ENCODE data around the gene FAM163A. TPM values are rescaled to one million over a fixed set of nuclear protein-coding genes. Genes with fewer than 3 reads are reported as not detected.

Gene FAM163A
- total and polyA plus RNA-seq, 2 donors (not counting 1 experiment from before 2014, with no cell fraction given): not detected

DNA sequence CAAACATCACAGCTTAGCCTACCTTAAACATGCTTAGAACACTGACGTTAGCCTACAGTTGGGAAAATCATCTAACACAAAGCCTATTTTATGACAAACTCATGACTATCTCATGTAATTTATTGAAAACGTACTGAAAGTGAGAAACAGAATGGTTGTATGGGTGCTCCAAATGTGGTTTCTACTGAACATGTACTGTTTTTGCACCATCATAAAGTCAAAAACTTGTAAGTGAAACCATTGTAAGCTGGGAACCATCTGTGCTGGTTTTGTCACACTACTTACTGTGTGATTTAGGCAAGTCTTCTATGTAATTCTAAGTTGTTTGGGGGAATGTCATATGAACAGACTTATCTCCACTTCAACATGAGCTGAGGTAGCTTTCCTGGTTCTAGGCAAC lies 79.0 kb downstream of the FAM163A start:
- Histone ChIP-seq H3K79me2 (ENCODE audit: control insufficient read depth, insufficient read depth, low read length) (no peaks in the 10 kb centered on the region), H3K27ac (ENCODE audit: insufficient read depth, low read length) (no peak overlapping the region), H3K36me3 (ENCODE audit: control insufficient read depth, insufficient read depth, low read length) (no peaks in the 10 kb centered on the region), H3K4me1 (ENCODE audit: control insufficient read depth, extremely low read depth, insufficient read depth, low read length) (peaks cover 11% of the 10 kb centered on the region), H3K4me2 (ENCODE audit: extremely low read depth, insufficient read depth, low read length) (no peak overlapping the region), H3K9ac (ENCODE audit: insufficient read depth, low read length) (no peak overlapping the region), H3K9me3 (ENCODE audit: control insufficient read depth, insufficient read depth, low read depth, low read length) (no peaks in the 10 kb centered on the region), H3K27me3 (ENCODE audit: control insufficient read depth, insufficient read depth, low read length) (no peaks in the 10 kb centered on the region), H3K4me3 (replicated peaks in 1 of 4; ENCODE audit: control extremely low read depth in 1 of 4, insufficient read depth in 1 of 4, low read depth in 3 of 4, low read length in 4 of 4) (no peak overlapping the region), H4K20me1 (ENCODE audit: control insufficient read depth, extremely low read depth, insufficient read depth, low read length) (no peaks in the 10 kb centered on the region), H2AFZ (ENCODE audit: low read length) (no peak overlapping the region)
- TF ChIP-seq, protein P1, sequence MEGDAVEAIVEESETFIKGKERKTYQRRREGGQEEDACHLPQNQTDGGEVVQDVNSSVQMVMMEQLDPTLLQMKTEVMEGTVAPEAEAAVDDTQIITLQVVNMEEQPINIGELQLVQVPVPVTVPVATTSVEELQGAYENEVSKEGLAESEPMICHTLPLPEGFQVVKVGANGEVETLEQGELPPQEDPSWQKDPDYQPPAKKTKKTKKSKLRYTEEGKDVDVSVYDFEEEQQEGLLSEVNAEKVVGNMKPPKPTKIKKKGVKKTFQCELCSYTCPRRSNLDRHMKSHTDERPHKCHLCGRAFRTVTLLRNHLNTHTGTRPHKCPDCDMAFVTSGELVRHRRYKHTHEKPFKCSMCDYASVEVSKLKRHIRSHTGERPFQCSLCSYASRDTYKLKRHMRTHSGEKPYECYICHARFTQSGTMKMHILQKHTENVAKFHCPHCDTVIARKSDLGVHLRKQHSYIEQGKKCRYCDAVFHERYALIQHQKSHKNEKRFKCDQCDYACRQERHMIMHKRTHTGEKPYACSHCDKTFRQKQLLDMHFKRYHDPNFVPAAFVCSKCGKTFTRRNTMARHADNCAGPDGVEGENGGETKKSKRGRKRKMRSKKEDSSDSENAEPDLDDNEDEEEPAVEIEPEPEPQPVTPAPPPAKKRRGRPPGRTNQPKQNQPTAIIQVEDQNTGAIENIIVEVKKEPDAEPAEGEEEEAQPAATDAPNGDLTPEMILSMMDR (conservative IDR thresholded peaks at IDR 0.05 in 1 of 2, IDR thresholded peaks at IDR 0.05 in 1 of 2; ENCODE audit: low read depth in 1 of 2, low read length in 2 of 2): no peak
- no peak for TF ChIP-seq EZH2 (IDR thresholded peaks at IDR 0.05; ENCODE audit: low read length, missing control alignments)
- no peak for DNase-seq (ENCODE audit: low read depth in 2 of 2)

DNA sequence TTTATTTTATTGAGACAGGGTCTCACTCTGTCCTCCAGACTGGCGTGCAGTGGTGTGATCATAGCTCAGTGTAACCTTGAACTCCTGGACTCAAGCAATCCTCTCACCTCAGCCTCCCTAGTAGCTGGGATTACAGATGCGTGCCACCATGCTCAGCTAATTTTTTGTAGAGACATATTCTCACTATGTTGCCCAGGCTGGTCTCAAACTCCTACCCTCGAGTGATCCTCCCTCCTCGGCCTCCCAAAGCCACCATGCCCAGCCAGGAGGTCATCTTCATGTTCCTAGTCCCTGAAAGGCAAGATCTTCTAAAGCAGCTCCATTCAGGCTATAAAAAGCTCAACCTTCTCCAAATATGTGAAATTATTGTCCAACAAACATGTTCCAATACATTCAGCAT lies 80.6 kb downstream of the FAM163A start:
- Histone ChIP-seq H2AFZ (ENCODE audit: low read length) (no peak overlapping the region), H4K20me1 (ENCODE audit: control insufficient read depth, extremely low read depth, insufficient read depth, low read length) (no peaks in the 10 kb centered on the region), H3K9me3 (ENCODE audit: control insufficient read depth, insufficient read depth, low read depth, low read length) (no peaks in the 10 kb centered on the region), H3K27me3 (ENCODE audit: control insufficient read depth, insufficient read depth, low read length) (peaks cover 6% of the 10 kb centered on the region), H3K9ac (ENCODE audit: insufficient read depth, low read length) (no peak overlapping the region), H3K4me3 (replicated peaks in 1 of 4; ENCODE audit: control extremely low read depth in 1 of 4, insufficient read depth in 1 of 4, low read depth in 3 of 4, low read length in 4 of 4) (no peak overlapping the region), H3K4me1 (ENCODE audit: control insufficient read depth, extremely low read depth, insufficient read depth, low read length) (peaks cover 2% of the 10 kb centered on the region), H3K79me2 (ENCODE audit: control insufficient read depth, insufficient read depth, low read length) (no peaks in the 10 kb centered on the region), H3K4me2 (ENCODE audit: extremely low read depth, insufficient read depth, low read length) (no peak overlapping the region), H3K36me3 (ENCODE audit: control insufficient read depth, insufficient read depth, low read length) (no peaks in the 10 kb centered on the region), H3K27ac (ENCODE audit: insufficient read depth, low read length) (no peak overlapping the region)
- TF ChIP-seq, protein P1 (conservative IDR thresholded peaks at IDR 0.05 in 1 of 2, IDR thresholded peaks at IDR 0.05 in 1 of 2; ENCODE audit: low read depth in 1 of 2, low read length in 2 of 2): no peak
- TF ChIP-seq EZH2 (IDR thresholded peaks at IDR 0.05; ENCODE audit: low read length, missing control alignments): no peak
- DNase-seq (ENCODE audit: low read depth in 2 of 2): no peak

DNA sequence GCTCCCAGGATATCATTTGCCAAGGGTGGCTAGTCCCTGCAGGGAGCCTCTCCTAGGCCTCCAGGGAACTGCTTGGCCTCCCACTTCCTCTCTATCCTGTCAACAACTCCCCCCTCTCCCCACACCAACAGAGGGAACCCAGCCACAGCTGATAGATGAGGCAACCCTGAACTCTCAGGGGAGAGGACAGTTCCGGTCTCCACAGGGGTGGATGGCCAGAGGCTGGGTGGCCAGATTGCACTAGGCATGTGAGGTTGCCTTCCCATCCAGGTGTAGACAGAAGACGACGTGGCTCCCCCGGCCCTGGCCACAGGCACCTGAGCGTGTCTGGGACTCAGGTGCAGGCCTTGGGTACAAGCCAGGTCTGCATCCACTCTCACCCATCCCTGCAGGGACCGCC lies 81.2 kb downstream of the FAM163A start:
- H3K36me3 ChIP-seq (ENCODE audit: control insufficient read depth, insufficient read depth, low read length): no peaks in the 10 kb centered on the region
- no peaks in the 10 kb centered on the region for H3K79me2 ChIP-seq (ENCODE audit: control insufficient read depth, insufficient read depth, low read length)
- no peak overlapping the region for H3K4me3 ChIP-seq (replicated peaks in 1 of 4; ENCODE audit: control extremely low read depth in 1 of 4, insufficient read depth in 1 of 4, low read depth in 3 of 4, low read length in 4 of 4)
- no peaks in the 10 kb centered on the region for H3K9me3 ChIP-seq (ENCODE audit: control insufficient read depth, insufficient read depth, low read depth, low read length)
- H3K9ac ChIP-seq (ENCODE audit: insufficient read depth, low read length): no peak overlapping the region
- DNase-seq (ENCODE audit: low read depth in 2 of 2): no peak
- H3K4me1 ChIP-seq (ENCODE audit: control insufficient read depth, extremely low read depth, insufficient read depth, low read length): no peaks in the 10 kb centered on the region
- H3K27me3 ChIP-seq (ENCODE audit: control insufficient read depth, insufficient read depth, low read length): peaks cover 7% of the 10 kb centered on the region
- TF ChIP-seq, protein P1 (conservative IDR thresholded peaks at IDR 0.05 in 1 of 2, IDR thresholded peaks at IDR 0.05 in 1 of 2; ENCODE audit: low read depth in 1 of 2, low read length in 2 of 2): no peak
- no peak for TF ChIP-seq EZH2 (IDR thresholded peaks at IDR 0.05; ENCODE audit: low read length, missing control alignments)
- no peak overlapping the region for H3K27ac ChIP-seq (ENCODE audit: insufficient read depth, low read length)
- H2AFZ ChIP-seq (ENCODE audit: low read length): no peak overlapping the region
- no peak overlapping the region for H3K4me2 ChIP-seq (ENCODE audit: extremely low read depth, insufficient read depth, low read length)
- no peaks in the 10 kb centered on the region for H4K20me1 ChIP-seq (ENCODE audit: control insufficient read depth, extremely low read depth, insufficient read depth, low read length)

Measured in fibroblast of lung (primary cell).